Measurements from ENCODE around the gene CCDC167.
"Not testable (repeated sequence)": the region's sequence is repeated elsewhere in the genome, so short reads cannot be mapped to it uniquely, and the experiment has no call there.

Gene CCDC167

DNA sequence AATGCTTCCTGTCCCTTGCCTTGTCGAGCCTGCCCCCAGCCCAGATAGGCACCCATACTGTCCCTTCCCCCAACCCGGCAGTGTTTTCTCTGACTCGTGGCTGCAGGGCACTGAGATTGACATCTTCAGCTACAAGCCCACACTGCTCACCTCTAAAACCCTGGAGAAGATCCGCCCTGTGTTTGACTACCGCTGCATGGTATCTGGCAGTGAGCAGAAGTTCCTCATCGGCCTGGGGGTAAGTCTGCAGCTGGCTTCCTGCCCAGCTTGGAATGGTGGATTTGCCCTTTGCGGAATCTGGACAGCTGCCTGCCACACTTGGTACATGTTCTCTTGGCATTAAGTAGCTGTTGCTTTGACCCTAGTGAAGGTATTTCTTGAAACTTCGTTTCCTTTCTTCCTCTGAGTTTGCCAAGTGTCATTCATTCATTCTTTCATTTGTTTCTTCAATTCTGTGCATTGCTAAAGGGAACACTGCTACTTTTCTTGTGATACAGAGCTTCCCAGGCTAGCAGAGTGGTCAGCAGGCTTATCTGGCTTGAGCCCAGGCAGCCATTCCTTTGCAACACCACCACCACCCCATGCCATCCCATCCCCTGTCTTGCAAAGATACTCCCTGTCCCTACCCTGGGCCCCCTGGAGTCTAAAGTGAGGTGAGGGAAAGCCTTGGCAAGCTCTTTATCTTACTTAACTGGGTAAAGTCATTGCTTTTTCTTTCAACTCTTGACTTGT lies 26.2 kb downstream of the CCDC167 start:
- no peak for DNase-seq (ENCODE audit: low read depth in 2 of 2)

DNA sequence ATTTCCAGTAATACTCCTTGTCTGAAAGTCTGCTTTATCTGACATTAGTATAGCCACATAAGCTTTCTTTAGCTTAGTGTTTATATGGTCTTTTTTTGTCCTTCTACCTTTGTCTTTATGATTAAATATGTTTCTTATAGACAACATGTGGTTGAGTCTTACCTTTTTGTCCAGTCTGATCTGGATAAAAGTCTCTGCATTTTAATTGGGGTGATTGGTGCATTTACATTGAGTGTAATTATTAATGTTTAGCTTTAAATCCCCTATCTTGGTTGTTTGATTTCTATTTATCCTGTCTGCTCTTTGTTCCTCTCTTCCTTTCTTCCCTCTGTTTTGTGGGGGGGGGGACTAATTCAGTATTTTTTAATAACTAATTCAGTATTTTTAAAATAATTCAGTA lies 32.0 kb downstream of the CCDC167 start:
- no peak for DNase-seq (ENCODE audit: low read depth in 2 of 2)

DNA sequence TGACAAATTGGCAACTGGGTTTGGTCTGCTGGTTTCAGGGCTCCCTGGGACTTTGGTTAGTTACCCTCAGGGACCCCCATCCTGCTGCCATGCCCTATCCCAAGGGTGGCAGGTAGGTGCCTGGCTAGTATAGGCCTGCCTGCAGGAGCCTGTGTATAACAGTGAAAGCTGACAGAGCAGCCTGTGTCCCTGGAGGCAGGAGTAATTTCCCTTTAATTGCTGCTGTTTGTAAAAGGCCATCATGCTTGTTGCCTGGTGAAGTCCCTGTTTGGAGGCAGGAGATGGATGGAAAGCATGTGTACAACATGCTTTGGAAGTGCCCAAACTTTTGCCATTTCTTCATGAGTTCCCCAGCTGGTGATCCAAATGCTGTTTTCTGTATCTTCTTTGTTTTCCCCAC lies 36.6 kb downstream of the CCDC167 start:
- no peak for DNase-seq (ENCODE audit: low read depth in 2 of 2)

DNA sequence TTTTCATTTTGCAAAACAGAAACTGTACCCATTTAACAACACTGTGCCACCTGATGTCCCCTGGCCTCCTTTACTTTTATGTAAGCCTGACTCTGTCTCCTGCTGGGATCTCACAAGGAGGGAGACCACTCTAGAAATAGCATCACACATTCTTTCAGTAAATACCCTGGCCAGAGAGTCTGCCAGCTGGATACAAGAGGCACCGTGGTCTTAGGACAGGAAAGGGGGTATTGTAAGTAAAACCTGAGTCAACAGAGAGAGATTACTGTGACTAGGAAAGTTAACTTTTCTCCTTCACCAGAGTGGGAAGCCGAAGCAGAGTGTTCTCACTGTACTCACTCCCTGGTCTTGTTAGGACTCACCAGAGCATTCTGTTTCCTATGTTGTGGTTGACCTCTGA lies 38.9 kb downstream of the CCDC167 start:
- no peak for DNase-seq (ENCODE audit: low read depth in 2 of 2)

- DNase-seq (ENCODE audit: low read depth in 2 of 2): no peak
These were observed 39.5 kb downstream of the CCDC167 start for GRCh38 chr6:37459981-37460800.

DNA sequence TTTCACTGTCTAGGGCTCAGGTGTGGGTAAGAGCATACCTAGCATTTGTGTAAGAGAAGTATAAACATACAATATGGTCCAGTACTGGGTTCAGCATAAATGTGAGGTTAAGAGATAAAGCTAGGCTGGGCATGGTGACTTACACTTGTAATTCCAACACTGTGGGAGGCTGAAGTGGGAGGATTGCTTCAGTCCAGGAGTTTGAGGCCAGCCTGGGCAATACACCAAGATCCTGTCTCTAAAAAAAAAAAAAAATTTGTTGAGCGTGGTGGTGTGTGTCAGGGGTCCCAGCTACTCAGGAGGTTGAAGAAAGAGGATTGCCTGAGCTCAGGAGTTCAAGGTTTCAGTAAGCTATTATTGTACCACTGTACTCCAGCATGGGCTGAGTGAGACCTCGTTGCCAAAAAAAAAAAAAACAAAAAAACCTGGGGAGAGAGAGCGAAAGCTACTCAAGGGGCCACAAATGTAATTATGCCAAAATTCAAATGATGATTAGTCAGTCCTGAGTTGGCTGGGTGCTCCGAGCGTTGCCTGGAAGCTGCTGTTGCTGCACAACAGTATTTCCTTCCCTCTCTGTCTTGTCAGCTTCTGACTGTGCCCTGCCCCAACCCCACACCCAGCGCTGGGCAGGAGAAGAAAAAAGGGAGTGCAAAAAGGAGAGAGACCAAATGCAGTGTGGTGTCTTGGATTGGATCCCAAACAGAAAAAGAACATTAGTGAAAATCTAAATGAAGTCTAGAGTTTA lies 42.7 kb downstream of the CCDC167 start:
- no peak for DNase-seq (ENCODE audit: low read depth in 2 of 2)

DNA sequence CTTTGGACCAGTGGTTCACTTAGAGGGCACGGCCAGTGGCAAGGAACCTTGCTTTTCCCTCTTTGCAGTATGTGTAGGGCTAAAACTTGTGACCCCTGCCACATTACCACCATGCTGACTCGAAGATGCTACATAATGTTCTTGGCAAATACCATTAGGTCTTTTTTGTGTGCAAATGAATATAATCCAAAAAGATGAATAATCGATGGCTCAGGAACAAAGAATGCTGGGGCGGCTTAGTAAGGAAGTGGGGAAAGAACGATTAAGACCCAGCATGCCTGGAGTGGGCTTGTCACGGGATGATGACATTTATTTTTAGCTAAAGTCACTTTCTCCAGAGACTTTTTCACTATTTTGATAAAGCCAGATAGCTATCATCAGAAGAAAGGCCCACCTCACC lies 43.6 kb downstream of the CCDC167 start:
- DNase-seq (ENCODE audit: low read depth in 2 of 2): no peak

GRCh38 chr6:37454420-37455140 lies 45.1 kb downstream of the CCDC167 start:
- DNase-seq (ENCODE audit: low read depth in 2 of 2): no peak

- DNase-seq (ENCODE audit: low read depth in 2 of 2): no peak
These were observed 47.2 kb downstream of the CCDC167 start for GRCh38 chr6:37452522-37452921.

GRCh38 chr6:37451441-37452193 lies 48.1 kb downstream of the CCDC167 start:
- no peak for DNase-seq (ENCODE audit: low read depth in 2 of 2)

- DNase-seq (ENCODE audit: low read depth in 2 of 2): no peak
These were observed 49.7 kb downstream of the CCDC167 start for GRCh38 chr6:37449984-37450383.

DNA sequence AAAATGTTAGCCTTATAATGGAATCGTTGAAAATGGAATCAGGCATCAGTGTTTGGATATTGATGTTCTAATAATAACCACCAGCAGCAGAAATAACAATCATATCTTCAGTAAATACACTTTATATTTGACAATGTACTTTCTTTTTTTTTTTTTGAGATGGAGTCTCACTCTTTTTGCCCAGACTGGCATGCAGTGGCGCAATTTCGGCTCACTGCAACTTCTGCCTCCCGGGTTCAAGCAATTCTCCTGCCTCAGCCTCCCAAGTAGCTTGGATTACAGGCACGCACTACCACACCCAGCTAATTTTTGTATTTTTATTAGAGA lies 56.5 kb downstream of the CCDC167 start:
- DNase-seq (ENCODE audit: low read depth in 2 of 2): not testable (repeated sequence)

DNA sequence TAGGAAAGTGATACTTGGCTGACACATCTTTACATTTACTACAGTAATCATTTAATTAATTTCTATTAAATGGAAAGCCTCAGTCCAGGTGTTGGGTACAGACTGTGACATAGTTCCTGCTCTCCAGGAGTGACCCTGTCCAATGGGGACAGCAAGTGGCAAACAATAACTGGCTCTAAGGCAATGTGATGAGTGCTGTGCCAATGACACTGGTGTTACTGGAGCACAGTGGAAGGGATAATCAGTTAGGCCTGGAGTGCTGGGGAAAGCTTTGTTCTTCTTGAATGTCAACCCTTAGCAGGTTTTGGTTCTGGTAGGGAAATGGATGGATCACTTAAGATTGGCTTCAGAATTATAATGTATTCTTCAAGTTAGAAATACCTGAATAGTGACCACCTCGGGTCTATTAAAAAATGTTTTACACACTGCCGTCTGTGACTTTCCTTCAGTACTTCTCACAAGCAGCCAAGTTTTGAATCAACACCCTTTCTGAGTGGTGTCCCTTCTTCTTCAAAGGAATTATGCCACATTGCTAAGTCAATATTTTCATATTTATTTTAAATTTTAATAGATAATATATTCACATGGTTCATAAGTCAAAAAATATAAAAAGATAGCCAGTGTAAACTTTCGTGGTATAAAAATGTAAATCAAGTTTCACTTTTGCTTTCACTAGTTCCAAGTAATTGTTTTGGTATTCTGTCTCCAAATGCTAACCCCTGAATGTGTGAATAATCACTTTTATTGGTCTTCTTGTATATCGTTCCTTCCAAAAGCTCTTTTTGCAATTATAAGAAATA lies 57.1 kb downstream of the CCDC167 start:
- no peak for DNase-seq (ENCODE audit: low read depth in 2 of 2)

DNA sequence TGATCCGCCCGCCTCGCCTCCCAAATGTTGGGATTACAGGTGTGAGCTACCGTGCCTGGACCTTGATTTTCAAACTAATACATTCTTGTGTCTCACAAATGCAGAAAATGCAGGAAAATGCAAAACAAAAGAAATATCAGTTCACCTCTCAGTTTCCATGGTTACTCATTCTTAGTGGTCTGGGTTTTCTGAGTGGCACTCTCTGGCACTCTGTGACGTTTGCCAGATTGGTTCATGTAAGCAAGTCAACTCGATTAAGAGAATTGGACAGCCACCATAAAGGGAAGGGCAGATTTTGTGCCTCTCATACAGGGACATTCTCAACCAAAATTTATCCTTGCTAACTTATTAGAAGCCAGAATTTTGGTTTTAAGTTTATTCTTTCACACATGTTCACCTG lies 58.0 kb downstream of the CCDC167 start:
- DNase-seq (ENCODE audit: low read depth in 2 of 2): no peak

DNA sequence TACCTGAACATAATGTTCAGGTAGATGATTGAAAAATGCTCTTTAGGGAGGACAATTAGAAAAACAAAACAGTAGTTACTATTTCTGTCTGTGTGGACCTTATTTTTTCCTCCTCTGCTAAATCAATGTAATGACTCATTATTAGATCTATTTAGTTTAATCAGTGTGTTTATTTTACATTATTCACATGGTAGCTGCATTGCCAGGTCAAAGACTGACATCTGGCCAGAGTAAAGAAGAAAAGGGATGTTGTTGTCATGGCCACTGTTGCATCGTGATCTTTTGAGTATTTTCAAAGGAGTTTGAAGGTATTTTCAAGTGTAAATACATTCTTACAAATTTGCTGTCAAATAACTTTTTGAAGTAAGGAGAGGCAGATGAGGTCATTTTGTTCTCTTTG lies 60.8 kb downstream of the CCDC167 start:
- DNase-seq (ENCODE audit: low read depth in 2 of 2): no peak

- no peak for DNase-seq (ENCODE audit: low read depth in 2 of 2)
These were observed 63.9 kb downstream of the CCDC167 start for GRCh38 chr6:37435816-37436215.

- DNase-seq (ENCODE audit: low read depth in 2 of 2): no peak
These were observed 64.3 kb downstream of the CCDC167 start for GRCh38 chr6:37435373-37435772.

- DNase-seq (ENCODE audit: low read depth in 2 of 2): peak; percentile 30
These were observed 65.9 kb downstream of the CCDC167 start for GRCh38 chr6:37433657-37434271.
